Measurements from ENCODE around the gene PRSS2. TPM values are rescaled to one million over a fixed set of nuclear protein-coding genes. Genes with fewer than 3 reads are reported as not detected.

The PRSS2 gene
- total and polyA plus RNA-seq, 4 donors = 9.3 to 24.4 (median 15.5) TPM

DNA sequence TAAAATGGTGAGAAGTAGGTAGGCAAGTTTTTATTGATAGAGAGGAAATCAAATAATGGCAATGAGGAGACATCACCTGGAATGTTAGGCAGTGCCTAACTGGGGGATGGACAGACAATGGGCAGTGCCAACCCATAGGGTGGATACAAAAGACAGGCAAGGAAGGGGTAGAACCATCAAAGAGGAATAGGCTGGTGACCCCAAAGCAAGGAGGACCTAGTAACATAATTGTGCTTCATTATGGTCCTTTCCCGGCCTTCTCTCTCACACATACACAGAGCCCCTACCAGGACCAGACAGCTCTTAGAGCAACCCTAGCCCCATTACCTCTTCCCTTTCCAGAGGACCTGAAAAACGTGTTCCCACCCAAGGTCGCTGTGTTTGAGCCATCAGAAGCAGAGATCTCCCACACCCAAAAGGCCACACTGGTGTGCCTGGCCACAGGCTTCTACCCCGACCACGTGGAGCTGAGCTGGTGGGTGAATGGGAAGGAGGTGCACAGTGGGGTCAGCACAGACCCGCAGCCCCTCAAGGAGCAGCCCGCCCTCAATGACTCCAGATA is 30.0 kb downstream of the PRSS2 start:
- Histone ChIP-seq H3K27me3 (ENCODE audit: control insufficient read depth in 1 of 2, insufficient read depth in 2 of 2, low read length in 1 of 2) (no peaks in the 10 kb centered on the region), H3K4me3 (ENCODE audit: low read length in 2 of 2) (no peak overlapping the region), H3K4me1 (ENCODE audit: control insufficient read depth in 1 of 2, insufficient read depth in 2 of 2, low read length in 2 of 2) (no peaks in the 10 kb centered on the region), H3K36me3 (ENCODE audit: control insufficient read depth in 1 of 2, insufficient read depth in 2 of 2, low read length in 1 of 2) (no peaks in the 10 kb centered on the region), H3K9me3 (ENCODE audit: control insufficient read depth, low read length) (no peaks in the 10 kb centered on the region), H3K27ac (ENCODE audit: low read depth in 1 of 2, low read length in 2 of 2) (no peak overlapping the region)
- intact Hi-C loops (cut with DNase I) = no loop called here
- 83 to 91% methylated on average over 7 of the region's 7 CpGs for WGBS, 2 donors
- ATAC-seq (ENCODE audit: low FRiP score) (no peak), DNase-seq (no peak)

DNA sequence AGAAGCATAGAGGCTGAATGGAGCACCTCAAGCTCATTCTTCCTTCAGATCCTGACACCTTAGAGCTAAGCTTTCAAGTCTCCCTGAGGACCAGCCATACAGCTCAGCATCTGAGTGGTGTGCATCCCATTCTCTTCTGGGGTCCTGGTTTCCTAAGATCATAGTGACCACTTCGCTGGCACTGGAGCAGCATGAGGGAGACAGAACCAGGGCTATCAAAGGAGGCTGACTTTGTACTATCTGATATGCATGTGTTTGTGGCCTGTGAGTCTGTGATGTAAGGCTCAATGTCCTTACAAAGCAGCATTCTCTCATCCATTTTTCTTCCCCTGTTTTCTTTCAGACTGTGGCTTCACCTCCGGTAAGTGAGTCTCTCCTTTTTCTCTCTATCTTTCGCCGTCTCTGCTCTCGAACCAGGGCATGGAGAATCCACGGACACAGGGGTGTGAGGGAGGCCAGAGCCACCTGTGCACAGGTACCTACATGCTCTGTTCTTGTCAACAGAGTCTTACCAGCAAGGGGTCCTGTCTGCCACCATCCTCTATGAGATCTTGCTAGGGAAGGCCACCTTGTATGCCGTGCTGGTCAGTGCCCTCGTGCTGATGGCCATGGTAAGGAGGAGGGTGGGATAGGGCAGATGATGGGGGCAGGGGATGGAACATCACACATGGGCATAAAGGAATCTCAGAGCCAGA is 31.0 kb downstream of the PRSS2 start:
- intact Hi-C loops (cut with DNase I) = no loop called here
- 93% methylated on average over 8 of the region's 8 CpGs for WGBS, 2 donors

GRCh38 chr7:142802301-142802700 is 31.5 kb downstream of the PRSS2 start:
- intact Hi-C loops (cut with DNase I) = no loop called here
- H3K36me3 ChIP-seq (ENCODE audit: control insufficient read depth in 1 of 2, insufficient read depth in 2 of 2, low read length in 1 of 2) = no peaks in the 10 kb centered on the region
- 92 to 98% methylated on average over 3 of the region's 3 CpGs for WGBS, 2 donors
- H3K9me3 ChIP-seq (ENCODE audit: control insufficient read depth, low read length) = no peaks in the 10 kb centered on the region
- no peaks in the 10 kb centered on the region for H3K4me1 ChIP-seq (ENCODE audit: control insufficient read depth in 1 of 2, insufficient read depth in 2 of 2, low read length in 2 of 2)
- no peaks in the 10 kb centered on the region for H3K27me3 ChIP-seq (ENCODE audit: control insufficient read depth in 1 of 2, insufficient read depth in 2 of 2, low read length in 1 of 2)
- DNase-seq (no peak), ATAC-seq (ENCODE audit: low FRiP score) (no peak)
- no peak overlapping the region for H3K27ac ChIP-seq (ENCODE audit: low read depth in 1 of 2, low read length in 2 of 2)
- H3K4me3 ChIP-seq (ENCODE audit: low read length in 2 of 2) = no peak overlapping the region

More for the DNA sequence above, 31.0 kb downstream of the PRSS2 start:
- Histone ChIP-seq H3K4me3 (ENCODE audit: low read length in 2 of 2) (no peak overlapping the region), H3K36me3 (ENCODE audit: control insufficient read depth in 1 of 2, insufficient read depth in 2 of 2, low read length in 1 of 2) (no peaks in the 10 kb centered on the region), H3K27me3 (ENCODE audit: control insufficient read depth in 1 of 2, insufficient read depth in 2 of 2, low read length in 1 of 2) (no peaks in the 10 kb centered on the region), H3K9me3 (ENCODE audit: control insufficient read depth, low read length) (no peaks in the 10 kb centered on the region), H3K4me1 (ENCODE audit: control insufficient read depth in 1 of 2, insufficient read depth in 2 of 2, low read length in 2 of 2) (no peaks in the 10 kb centered on the region), H3K27ac (ENCODE audit: low read depth in 1 of 2, low read length in 2 of 2) (no peak overlapping the region)
- no peak for ATAC-seq (ENCODE audit: low FRiP score)
- no peak for DNase-seq

DNA sequence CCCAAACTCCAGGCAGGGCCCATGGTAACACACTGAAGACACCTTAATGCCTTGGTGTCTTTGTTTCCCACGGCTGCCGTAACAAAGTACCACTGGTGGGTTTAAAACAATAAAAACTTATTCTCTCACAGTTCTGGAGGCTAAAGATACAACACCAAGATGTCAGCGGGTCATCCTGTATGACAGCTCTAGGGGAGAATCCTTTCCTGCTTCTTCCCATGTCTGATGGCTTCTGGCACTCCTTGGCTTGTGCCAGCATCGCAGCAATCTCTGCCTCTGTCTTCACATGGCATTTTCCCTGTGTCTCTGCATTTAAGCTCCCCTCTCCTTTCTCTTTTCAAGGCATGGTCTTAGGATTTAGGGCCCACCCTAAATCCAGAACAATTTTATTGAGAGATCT is 33.1 kb downstream of the PRSS2 start:
- Histone ChIP-seq H3K4me1 (ENCODE audit: control insufficient read depth in 1 of 2, insufficient read depth in 2 of 2, low read length in 2 of 2) (no peaks in the 10 kb centered on the region), H3K4me3 (ENCODE audit: low read length in 2 of 2) (no peak overlapping the region), H3K27ac (ENCODE audit: low read depth in 1 of 2, low read length in 2 of 2) (no peak overlapping the region), H3K27me3 (ENCODE audit: control insufficient read depth in 1 of 2, insufficient read depth in 2 of 2, low read length in 1 of 2) (no peaks in the 10 kb centered on the region), H3K9me3 (ENCODE audit: control insufficient read depth, low read length) (no peaks in the 10 kb centered on the region), H3K36me3 (ENCODE audit: control insufficient read depth in 1 of 2, insufficient read depth in 2 of 2, low read length in 1 of 2) (no peaks in the 10 kb centered on the region)
- no peak for ATAC-seq (ENCODE audit: low FRiP score)
- intact Hi-C loops (cut with DNase I) = no loop called here
- no peak for DNase-seq
- WGBS, 2 donors = 92 to 93% methylated on average over 4 of the region's 4 CpGs

DNA sequence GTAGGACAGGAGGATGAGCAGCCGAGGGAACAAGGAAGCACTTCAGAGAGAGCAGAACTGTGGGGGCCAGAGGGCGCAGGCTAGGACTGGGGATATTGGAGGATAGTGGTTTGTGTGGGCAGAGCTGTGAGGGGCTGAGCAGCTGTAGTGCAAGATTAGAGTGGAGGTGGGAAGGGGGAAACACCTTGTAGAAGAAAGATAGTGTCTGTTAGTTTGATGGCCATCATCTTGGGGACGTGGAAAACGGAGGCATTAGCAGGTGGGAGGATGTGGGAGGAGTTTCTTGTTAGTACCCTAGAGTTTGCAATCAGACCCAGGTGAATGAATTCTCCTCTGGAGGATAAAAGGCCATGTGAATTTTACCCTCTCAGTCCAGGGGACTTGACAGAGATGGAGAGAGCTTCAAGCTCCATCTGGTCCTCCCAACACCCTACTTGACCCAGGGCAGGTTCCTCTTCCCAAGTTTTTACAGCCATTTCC is 34.0 kb downstream of the PRSS2 start:
- Histone ChIP-seq H3K27ac (ENCODE audit: low read depth in 1 of 2, low read length in 2 of 2) (no peak overlapping the region), H3K27me3 (ENCODE audit: control insufficient read depth in 1 of 2, insufficient read depth in 2 of 2, low read length in 1 of 2) (no peaks in the 10 kb centered on the region), H3K4me3 (ENCODE audit: low read length in 2 of 2) (no peak overlapping the region), H3K9me3 (ENCODE audit: control insufficient read depth, low read length) (no peaks in the 10 kb centered on the region), H3K4me1 (ENCODE audit: control insufficient read depth in 1 of 2, insufficient read depth in 2 of 2, low read length in 2 of 2) (no peaks in the 10 kb centered on the region), H3K36me3 (ENCODE audit: control insufficient read depth in 1 of 2, insufficient read depth in 2 of 2, low read length in 1 of 2) (no peaks in the 10 kb centered on the region)
- 59 to 76% methylated on average over 4 of the region's 4 CpGs for WGBS, 2 donors
- ATAC-seq (ENCODE audit: low FRiP score) (no peak), DNase-seq (no peak)
- intact Hi-C loops (cut with DNase I) = no loop called here

GRCh38 chr7:142805350-142806021 is 34.7 kb downstream of the PRSS2 start:
- H3K36me3 ChIP-seq (ENCODE audit: control insufficient read depth in 1 of 2, insufficient read depth in 2 of 2, low read length in 1 of 2) = no peaks in the 10 kb centered on the region
- H3K9me3 ChIP-seq (ENCODE audit: control insufficient read depth, low read length) = no peaks in the 10 kb centered on the region
- no peak overlapping the region for H3K27ac ChIP-seq (ENCODE audit: low read depth in 1 of 2, low read length in 2 of 2)
- intact Hi-C loops (cut with DNase I) = no loop called here
- H3K4me3 ChIP-seq (ENCODE audit: low read length in 2 of 2) = no peak overlapping the region
- no peaks in the 10 kb centered on the region for H3K4me1 ChIP-seq (ENCODE audit: control insufficient read depth in 1 of 2, insufficient read depth in 2 of 2, low read length in 2 of 2)
- WGBS, 2 donors = 89 to 92% methylated on average over 3 of the region's 3 CpGs
- DNase-seq (no peak), ATAC-seq (ENCODE audit: low FRiP score) (no peak)
- H3K27me3 ChIP-seq (ENCODE audit: control insufficient read depth in 1 of 2, insufficient read depth in 2 of 2, low read length in 1 of 2) = no peaks in the 10 kb centered on the region

DNA sequence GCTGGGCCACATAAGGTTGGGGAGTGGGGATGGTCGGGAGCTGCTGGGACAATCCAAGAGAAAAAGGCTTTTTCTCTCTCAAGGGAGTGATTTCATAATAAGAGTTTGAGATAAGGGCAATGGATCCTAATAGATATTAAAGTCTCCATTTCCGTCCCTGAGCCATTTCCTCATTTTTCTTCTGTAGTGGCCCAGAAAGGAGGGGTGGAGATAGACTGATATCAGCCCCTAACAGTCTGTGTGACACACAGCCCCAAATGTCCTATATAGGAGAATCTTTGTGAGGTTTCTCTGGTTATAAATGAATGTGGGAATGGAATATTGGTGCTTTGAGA is 35.2 kb downstream of the PRSS2 start:
- no peaks in the 10 kb centered on the region for H3K27me3 ChIP-seq (ENCODE audit: control insufficient read depth in 1 of 2, insufficient read depth in 2 of 2, low read length in 1 of 2)
- H3K4me3 ChIP-seq (ENCODE audit: low read length in 2 of 2) = no peak overlapping the region
- no peak for ATAC-seq (ENCODE audit: low FRiP score)
- no peak for DNase-seq
- no peaks in the 10 kb centered on the region for H3K4me1 ChIP-seq (ENCODE audit: control insufficient read depth in 1 of 2, insufficient read depth in 2 of 2, low read length in 2 of 2)
- WGBS, 2 donors = 33 to 62% methylated on average over 2 of the region's 2 CpGs
- no peaks in the 10 kb centered on the region for H3K9me3 ChIP-seq (ENCODE audit: control insufficient read depth, low read length)
- no peak overlapping the region for H3K27ac ChIP-seq (ENCODE audit: low read depth in 1 of 2, low read length in 2 of 2)
- intact Hi-C loops (cut with DNase I) = no loop called here
- no peaks in the 10 kb centered on the region for H3K36me3 ChIP-seq (ENCODE audit: control insufficient read depth in 1 of 2, insufficient read depth in 2 of 2, low read length in 1 of 2)

DNA sequence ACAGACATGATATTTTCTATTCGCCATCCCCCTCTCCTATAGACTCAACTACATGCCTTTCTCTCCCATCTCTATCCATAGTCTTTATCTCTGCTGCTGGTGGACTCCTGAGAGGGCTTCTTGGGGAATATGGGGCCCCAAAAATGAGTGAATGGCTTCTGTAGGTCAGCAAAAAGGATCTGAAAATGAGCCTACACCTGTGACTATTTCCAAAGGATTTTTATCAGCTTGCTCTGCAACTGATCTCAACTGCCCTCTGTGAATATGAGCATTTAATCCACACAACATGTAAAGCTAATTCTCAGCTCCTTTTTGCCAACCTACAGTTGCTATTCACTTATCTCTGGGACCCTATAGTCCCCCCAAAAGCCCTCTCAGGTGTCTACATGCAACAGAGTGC is 36.2 kb downstream of the PRSS2 start:
- Histone ChIP-seq H3K36me3 (ENCODE audit: control insufficient read depth in 1 of 2, insufficient read depth in 2 of 2, low read length in 1 of 2) (no peaks in the 10 kb centered on the region), H3K27me3 (ENCODE audit: control insufficient read depth in 1 of 2, insufficient read depth in 2 of 2, low read length in 1 of 2) (no peaks in the 10 kb centered on the region), H3K9me3 (ENCODE audit: control insufficient read depth, low read length) (no peaks in the 10 kb centered on the region), H3K4me1 (ENCODE audit: control insufficient read depth in 1 of 2, insufficient read depth in 2 of 2, low read length in 2 of 2) (no peaks in the 10 kb centered on the region), H3K27ac (ENCODE audit: low read depth in 1 of 2, low read length in 2 of 2) (no peak overlapping the region), H3K4me3 (ENCODE audit: low read length in 2 of 2) (no peak overlapping the region)
- WGBS, 2 donors = 75 to 87% methylated on average over 1 of the region's 1 CpG
- ATAC-seq (ENCODE audit: low FRiP score) (no peak), DNase-seq (no peak)
- intact Hi-C loops (cut with DNase I) = no loop called here
